Calu3 (cell line): ENCODE results near the gene ODF4. TPM values are rescaled to one million over a fixed set of nuclear protein-coding genes. Genes with fewer than 3 reads are reported as not detected.

Source experiments
- BruUV-seq: library from RNA; stranded (reverse); fragments of 400-500 nt; replicated peaks from 2 replicates; lab custom pipeline; 2021; lab: Mats Ljungman, UMichigan
- CTCF ChIA-PET: fragments of 300-600 bp; sonication (Branson Sonifier 250); formaldehyde crosslinking; loops from one replicate; lab custom pipeline; 2022; ENCODE audit warnings: antibody characterized with exemption; lab: Charles Lee
- DNase-seq: peaks from one replicate; pipeline ENCODE4 v3.0.0; 2022
- H3K27ac Mint-ChIP-seq: one replicate; pipeline ENCODE4 v1.8.0; 2022; ENCODE audit warnings: mixed read lengths; ENCODE audit not compliant: unreplicated experiment
- H3K27me3 Mint-ChIP-seq: one replicate; pipeline ENCODE4 v1.8.0; 2022; ENCODE audit warnings: mixed read lengths; ENCODE audit not compliant: unreplicated experiment
- H3K36me3 Mint-ChIP-seq: one replicate; pipeline ENCODE4 v1.8.0; 2022; ENCODE audit warnings: mild to moderate bottlenecking, moderate library complexity, mixed read lengths; ENCODE audit not compliant: insufficient read depth, unreplicated experiment
- H3K4me1 Mint-ChIP-seq: one replicate; pipeline ENCODE4 v1.8.0; 2022; ENCODE audit warnings: mild to moderate bottlenecking, low read depth, mixed read lengths; ENCODE audit not compliant: unreplicated experiment
- H3K4me3 Mint-ChIP-seq: one replicate; pipeline ENCODE4 v1.8.0; 2022; ENCODE audit warnings: mild to moderate bottlenecking, low read depth, moderate library complexity, mixed read lengths; ENCODE audit not compliant: unreplicated experiment
- H3K9me3 Mint-ChIP-seq: one replicate; pipeline ENCODE4 v1.8.0; 2022; ENCODE audit warnings: low read depth, mixed read lengths; ENCODE audit not compliant: unreplicated experiment
- intact Hi-C: fragments of 100-400 bp; cut with micrococcal nuclease; formaldehyde crosslinking; loops from one replicate; pipeline ENCODE4 v1.10.0; 2022; ENCODE audit not compliant: unreplicated experiment
- total RNA-seq: library from RNA; stranded (reverse); gene quantifications from 2 replicates; pipeline ENCODE4 v1.2.3, GENCODE V29; 2022
- TF ChIP-seq, protein P1 (sequence below): fragments of 200-600 bp; IDR thresholded peaks from one replicate; pipeline ENCODE4 v1.8.0; 2022; ENCODE audit warnings: antibody characterized with exemption; ENCODE audit not compliant: unreplicated experiment

The ODF4 gene
- total RNA-seq, 1 experiment from 2014 or later: not detected

DNA sequence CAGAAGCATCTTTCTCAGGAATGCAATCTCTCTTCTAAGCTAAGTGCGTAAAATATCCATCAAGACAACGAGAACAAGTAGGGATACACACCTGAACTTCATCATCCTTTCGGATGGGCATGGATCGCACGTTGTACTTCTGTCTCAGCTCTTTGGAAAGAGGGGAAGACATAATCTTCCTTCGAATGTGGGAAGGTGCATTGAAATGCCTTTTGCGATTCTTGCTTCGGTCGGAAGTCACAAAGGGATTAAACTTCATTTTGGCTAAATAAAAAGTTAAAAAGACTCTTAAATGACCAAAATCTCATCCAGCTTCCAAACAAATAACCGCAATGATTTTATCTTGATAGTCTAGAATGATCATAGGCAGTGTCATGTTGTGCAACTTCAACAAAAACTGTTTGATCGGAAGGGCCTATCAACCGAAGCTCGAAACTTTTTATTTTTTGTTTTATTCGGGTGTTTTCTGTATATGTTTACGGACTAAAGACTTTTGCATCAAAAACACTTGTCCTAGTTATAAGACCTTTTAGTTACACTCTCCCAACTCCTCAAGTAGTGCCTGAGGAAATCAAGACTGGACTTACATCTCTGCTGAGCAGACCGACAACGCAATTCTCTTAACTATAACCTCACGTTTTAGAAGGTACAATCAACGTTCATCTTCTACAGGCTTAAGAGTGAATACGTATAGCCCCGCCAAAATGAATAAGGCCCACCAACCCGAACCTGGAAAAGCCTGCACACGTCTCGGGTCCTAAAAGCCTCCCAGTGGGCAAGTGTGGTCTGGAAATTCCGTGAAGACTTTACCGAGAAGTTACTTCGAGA is 42.6 kb downstream of the ODF4 start:
- Mint-ChIP-seq H3K4me3 (peak overlapping the region; percentile 89), H3K27me3 (no peaks in the 10 kb centered on the region), H3K27ac (peak overlapping the region; percentile 95), H3K4me1 (peaks cover 24% of the 10 kb centered on the region), H3K9me3 (no peaks in the 10 kb centered on the region), H3K36me3 (peaks cover 78% of the 10 kb centered on the region)
- DNase-seq: no peak
- intact Hi-C loops: loop anchor here (5.0 kb wide), 1 partner anchor 365 kb away; no protein-coding TSS in a partner anchor
- BruUV-seq: TSS peak; percentile 59
- TF ChIP-seq, protein P1, sequence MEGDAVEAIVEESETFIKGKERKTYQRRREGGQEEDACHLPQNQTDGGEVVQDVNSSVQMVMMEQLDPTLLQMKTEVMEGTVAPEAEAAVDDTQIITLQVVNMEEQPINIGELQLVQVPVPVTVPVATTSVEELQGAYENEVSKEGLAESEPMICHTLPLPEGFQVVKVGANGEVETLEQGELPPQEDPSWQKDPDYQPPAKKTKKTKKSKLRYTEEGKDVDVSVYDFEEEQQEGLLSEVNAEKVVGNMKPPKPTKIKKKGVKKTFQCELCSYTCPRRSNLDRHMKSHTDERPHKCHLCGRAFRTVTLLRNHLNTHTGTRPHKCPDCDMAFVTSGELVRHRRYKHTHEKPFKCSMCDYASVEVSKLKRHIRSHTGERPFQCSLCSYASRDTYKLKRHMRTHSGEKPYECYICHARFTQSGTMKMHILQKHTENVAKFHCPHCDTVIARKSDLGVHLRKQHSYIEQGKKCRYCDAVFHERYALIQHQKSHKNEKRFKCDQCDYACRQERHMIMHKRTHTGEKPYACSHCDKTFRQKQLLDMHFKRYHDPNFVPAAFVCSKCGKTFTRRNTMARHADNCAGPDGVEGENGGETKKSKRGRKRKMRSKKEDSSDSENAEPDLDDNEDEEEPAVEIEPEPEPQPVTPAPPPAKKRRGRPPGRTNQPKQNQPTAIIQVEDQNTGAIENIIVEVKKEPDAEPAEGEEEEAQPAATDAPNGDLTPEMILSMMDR: no peak
- CTCF ChIA-PET: no interaction called here

DNA sequence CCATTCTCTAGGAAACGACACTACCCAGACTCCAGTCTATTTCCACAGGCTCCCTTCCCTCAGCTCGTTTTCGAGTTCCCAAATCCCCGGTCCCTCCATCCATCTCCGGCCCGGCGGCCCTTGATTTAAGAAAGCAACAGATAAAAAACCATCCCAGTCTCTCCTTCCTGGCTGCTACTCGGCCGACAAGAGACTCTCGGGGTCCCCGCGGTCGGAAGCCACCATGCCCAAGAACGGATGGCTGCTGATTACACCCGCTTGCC is 43.2 kb downstream of the ODF4 start:
- no TSS peak for BruUV-seq
- Mint-ChIP-seq H3K27ac (peak overlapping the region; percentile 95), H3K9me3 (no peaks in the 10 kb centered on the region), H3K4me1 (peaks cover 24% of the 10 kb centered on the region), H3K27me3 (no peaks in the 10 kb centered on the region), H3K4me3 (peak overlapping the region; percentile 89), H3K36me3 (peaks cover 72% of the 10 kb centered on the region)
- CTCF ChIA-PET: no interaction called here
- DNase-seq: no peak
- intact Hi-C loops: loop anchor here (5.0 kb wide), 1 partner anchor 364 kb away; no protein-coding TSS in a partner anchor
- TF ChIP-seq, protein P1: no peak

DNA sequence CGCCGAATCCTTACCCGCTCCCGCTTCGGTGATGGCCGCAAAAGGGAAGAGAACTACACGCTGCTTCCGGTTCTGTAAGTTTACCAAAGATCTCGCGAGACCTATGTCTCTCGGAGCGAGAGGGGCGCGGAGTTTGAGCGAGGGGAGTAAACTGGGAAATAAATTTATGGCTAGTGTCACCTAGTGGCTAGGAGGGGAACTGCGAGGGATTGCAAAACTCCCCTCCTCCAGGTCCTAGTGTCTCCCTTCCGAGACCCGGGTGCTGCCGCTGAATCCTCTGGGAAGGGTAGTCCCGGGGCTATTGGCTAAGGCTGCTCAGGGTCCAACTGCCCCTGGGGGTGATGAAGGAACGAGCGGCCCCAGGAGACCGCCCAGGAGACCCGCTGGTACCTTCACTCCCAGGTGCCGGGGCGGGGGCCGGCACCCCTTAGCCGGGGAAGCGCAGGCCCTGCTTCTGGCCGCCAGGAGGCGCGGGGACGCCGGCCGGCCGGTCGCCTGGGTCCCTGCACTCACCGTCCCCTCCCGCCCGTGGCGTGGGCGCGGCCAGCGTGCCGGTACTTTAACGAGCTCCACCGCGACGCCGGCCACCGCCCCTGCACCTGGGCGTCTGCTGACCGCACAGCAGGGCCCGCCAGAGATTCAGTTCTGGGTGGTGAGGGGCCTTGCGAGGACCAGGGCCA is 43.6 kb downstream of the ODF4 start, which contains the start of gene RPL26:
Gene RPL26 (minus strand): TSS at position 51 of the 680 bp plus-strand sequence. CDS start 883 bp downstream, outside the sequence.
- TF ChIP-seq, protein P1: peak; percentile 92
- Mint-ChIP-seq H3K27me3 (no peaks in the 10 kb centered on the region), H3K27ac (peak within 1 kb of the TSS; percentile 95), H3K4me1 (peaks cover 24% of the 10 kb centered on the region), H3K4me3 (peak within 1 kb of the TSS; percentile 89), H3K9me3 (no peaks in the 10 kb centered on the region), H3K36me3 (peaks cover 68% of the 10 kb centered on the region)
- intact Hi-C loops: loop anchor here (5.0 kb wide), 1 partner anchor 364 kb away; no protein-coding TSS in a partner anchor
- no TSS peak for BruUV-seq
- CTCF ChIA-PET: interaction anchor here (0.7 to 1.5 kb wide), 8 partner anchors 11 to 919 kb away, joined by 3 to 14 read pairs (median 4); partner anchors contain the start of gene RNF222
- DNase-seq: peak; percentile 89

DNA sequence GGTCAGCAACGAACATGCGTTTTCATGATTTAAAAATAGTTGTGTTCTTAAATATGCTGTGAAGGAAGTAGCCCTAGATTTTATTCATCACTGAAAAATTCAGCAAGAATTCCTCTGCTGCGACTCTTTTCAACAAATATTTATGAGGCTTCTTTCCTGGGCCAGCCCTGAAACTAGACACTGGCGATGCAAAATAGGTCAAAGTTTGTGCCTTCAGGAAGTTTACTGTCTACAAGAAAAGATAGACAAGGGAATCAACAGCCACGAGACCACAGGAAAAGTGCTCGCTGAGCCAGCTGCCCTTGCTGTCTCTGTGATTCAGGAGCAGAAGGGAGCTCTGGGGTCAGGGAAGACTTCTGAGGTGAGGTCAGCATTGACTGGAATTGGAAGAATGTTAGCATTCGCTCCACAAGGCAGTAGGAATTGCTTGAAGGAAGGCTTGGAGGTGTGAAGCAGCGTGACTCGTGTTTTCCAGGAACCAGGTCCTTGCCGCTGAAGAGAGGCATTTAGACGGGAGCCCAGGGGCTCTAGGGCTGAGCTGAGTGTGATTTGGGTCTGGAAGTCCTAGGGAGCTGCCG is 45.2 kb downstream of the ODF4 start:
- Mint-ChIP-seq H3K36me3 (peaks cover 53% of the 10 kb centered on the region), H3K9me3 (no peaks in the 10 kb centered on the region), H3K4me3 (peak overlapping the region; percentile 89), H3K27me3 (no peaks in the 10 kb centered on the region), H3K4me1 (peaks cover 24% of the 10 kb centered on the region), H3K27ac (peak overlapping the region; percentile 36)
- CTCF ChIA-PET: no interaction called here
- BruUV-seq: no TSS peak
- DNase-seq: no peak
- intact Hi-C loops: loop anchor here (5.0 kb wide), 1 partner anchor 362 kb away; no protein-coding TSS in a partner anchor
- TF ChIP-seq, protein P1: no peak
